ENCODE data around the gene SYNPO.
A peak's percentile ranks its signal among the peaks of the same experiment; 100 is the strongest.

SYNPO gene

DNA sequence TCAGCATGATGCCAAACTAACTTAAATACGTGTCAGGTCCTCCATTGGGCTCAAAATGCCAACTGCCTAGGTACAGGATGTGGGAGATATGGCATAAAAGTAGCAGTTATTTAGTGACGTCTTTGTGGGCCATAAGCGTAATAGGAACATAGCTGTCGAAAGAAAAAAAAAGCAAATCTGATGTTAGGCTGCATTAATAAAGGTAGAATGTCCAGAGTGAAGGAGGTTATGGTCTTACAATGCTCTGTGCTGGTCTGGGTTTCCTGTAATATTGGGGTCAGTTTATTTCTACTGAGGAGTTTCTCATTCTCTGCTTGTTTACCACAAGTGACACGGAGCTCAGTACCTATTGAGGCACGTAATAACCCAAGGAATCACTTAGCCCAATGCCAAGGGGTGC is 33.4 kb upstream of the SYNPO start:
- DNase-seq: no peak

DNA sequence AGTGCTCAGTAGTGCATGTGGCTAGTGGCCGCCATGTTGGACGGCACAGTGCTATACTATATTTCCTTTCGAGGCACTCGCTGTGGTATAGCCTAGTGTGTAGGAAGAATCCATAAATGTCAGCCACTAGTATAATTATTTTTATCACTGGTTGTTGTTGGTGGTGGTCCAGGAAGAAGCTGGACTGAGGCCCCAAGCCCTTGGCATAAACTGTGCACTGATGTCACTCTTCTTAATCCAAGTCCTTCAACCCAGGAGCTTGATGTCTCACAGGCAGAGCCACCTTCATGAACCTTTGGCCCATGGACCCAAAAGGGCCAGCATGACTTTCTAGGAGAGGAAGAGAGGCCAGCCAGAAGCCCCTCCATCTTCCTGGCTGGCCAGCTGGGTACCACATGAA is 32.5 kb upstream of the SYNPO start:
- no peak for DNase-seq

DNA sequence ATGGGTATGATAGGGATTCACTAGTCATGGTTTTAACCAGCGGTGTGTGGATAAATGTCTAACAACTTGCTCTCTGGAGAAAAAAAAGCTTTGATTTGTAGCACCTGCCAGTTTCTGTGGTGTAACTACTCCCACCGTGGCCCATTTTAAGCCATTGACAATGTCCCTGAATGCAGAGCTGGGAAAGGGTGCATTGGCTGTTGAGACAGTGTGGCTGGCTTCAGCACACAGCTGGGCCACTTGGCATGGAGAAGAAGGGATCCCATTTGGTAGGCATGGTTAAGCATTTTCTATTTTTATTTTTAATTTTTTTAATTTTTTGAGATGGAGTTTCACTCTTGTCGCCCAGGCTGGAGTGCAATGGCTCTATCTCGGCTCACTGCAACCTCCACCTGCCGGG is 31.5 kb upstream of the SYNPO start:
- DNase-seq: no peak

DNA sequence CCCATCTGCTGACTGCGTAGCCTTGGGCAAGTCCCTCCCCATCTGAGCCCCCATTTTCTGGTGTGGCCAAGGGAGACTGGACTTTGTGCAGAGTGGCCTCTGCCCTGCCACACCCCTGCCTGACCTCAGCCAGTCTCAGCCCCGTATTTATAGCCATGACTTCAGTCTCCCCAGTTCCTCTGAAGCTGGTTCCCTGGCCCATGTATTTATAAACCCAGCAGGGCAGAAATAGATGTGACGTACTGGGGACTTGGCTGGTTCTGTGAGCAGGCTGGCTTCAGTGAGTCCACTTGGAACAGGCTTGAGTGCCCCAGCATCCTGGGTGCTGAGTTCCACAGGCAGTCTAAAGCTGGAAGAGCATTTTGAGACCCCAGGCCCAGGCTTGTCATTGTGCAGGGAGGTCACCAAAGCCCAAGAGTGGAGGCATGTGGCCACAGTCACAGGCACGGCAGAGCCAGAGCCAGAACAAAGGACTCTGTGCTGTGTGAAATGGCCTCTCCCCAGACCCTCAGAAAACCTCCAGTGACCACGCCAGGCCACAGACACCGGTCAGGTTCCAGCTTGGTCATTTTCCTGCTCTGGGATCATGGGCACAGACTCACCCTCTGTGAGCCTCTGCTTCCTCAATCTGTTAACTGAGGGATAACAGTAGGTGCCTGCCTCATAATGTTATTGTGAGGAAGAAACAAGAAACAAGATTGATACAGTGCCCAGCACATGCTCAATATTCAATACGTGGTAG is 30.4 kb upstream of the SYNPO start:
- DNase-seq: no peak

GRCh38 chr5:150611026-150611425 is 29.4 kb upstream of the SYNPO start:
- DNase-seq: no peak

GRCh38 chr5:150612405-150612804 is 28.1 kb upstream of the SYNPO start:
- DNase-seq: no peak

DNA sequence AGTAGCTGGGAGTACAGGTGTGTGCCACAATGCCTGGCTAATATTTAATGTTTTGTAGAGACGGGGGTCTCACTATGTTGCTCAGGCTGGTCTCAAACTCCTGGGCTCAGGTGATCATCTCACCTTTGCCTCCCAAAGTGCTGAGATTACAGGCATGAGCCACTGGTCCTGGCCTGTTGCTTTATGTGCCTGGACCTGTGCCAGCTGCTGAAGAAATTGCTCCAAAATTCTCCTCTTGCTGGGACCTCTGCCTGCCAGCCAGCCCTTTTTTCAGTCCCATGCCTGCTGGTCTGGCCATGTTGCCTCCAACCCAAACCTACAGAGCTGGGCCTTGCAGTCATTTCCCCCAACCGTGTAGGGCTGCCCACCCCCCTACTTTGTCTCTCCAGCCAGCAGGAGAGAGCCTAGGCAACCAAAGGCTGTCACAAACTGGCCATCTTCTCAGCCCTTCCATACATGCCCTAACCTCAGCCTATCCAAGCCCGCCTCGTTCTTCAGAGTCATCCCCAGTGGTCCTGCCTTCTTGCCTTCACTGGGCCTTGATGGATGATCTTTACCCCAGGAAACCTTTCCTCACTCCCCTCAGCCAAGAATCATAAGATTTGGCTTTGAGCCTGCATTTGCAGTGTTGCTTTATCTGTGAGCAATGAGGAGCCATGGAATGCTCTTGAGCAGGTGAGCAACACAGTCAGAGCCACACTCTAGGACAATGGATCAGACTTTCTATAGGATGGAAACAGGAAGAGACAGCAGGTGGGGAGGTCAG is 27.4 kb upstream of the SYNPO start:
- no peak for DNase-seq

DNA sequence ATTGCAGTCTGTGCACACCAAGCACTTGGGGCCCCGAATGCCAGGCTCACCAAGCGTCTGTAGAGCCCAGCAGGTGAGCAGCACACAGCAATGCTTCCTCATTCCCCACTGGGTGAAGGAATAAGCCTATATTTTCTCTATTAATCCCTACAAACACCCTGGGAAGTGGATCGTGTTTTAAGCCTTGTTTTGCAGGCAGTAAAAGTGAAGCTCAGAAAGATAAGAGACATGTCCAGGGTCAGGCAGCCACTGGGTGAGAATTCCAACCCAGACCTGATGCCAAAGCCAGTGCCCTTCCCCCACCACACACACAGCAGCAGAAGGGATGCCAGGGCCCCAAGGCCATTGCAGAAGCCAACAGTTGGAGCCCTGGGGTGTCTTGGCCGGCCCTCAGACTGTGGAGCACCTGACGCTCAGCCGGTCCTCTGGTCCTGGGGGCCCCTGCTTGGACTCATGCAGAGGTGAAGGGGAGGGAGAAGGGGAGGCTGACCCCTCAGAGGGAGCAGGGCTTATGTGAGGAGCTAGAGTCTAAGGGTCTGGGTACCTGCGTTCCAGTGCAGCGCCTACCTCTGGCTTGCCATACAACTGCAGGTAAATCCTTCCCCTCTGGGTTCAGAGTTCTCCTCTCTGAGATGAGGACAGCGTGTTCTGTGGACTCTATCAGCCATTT is 26.3 kb upstream of the SYNPO start:
- no peak for DNase-seq

- DNase-seq: no peak
Measured at GRCh38 chr5:150614661-150615060, 25.8 kb upstream of the SYNPO start.

GRCh38 chr5:150615141-150615699 is 25.2 kb upstream of the SYNPO start:
- DNase-seq: peak; percentile 90

DNA sequence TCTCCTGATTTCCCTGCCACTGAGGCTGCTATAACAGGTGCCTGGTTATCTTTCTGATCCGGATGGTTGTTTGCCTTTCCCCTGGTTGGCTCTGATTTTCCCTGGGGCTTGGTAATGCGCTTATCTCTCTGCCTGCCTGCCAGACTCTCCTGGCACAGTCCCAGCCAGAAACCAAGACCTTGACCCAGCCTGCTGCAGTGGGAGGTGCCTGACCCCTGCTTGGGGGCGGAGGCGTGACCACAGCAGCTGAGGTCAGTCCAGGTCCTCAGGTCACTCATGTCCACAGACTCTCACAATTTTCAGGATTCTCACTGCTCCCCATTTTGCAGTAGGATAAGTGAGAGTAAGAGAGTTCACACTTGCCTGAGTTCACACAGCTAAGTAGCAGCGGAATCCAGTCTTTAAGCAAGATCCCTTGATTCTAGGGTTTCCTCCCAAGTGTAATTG is 24.4 kb upstream of the SYNPO start:
- DNase-seq: no peak

GRCh38 chr5:150616506-150616905 is 24.0 kb upstream of the SYNPO start:
- DNase-seq: no peak

GRCh38 chr5:150618163-150618562 is 22.3 kb upstream of the SYNPO start:
- DNase-seq: no peak

DNA sequence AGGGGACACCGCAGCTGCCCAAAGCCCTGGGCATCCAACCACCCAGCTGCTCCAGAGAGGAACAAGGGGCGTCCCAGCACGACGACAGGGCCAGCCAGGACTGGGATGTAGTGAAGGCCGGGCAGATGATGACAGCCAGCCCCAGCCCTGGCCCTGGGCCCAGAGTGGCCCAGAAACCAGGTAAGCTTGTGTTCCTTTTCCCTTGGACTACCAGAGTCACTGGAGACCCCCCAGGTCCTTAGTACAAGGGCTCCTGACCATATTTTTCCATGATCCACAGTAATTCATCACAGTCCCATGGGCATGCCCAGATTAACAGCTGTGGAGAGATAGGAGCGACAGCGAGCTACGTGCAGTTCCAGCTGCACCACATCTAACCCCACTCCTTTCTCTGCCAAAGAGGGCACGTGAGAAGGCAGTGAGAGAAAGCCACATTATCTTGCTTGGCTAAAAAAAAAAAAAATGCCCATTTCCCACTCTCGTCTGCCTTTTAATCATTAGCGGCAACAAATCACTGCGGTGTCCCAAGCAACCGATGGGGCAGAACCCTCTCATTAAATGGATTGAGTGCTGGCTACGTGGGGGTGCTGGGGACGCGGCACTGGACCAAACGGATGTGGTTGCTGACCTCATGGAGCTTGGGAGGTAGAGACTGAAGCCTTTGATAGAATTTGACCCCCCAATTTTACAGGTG is 21.7 kb upstream of the SYNPO start:
- no peak for DNase-seq

- peak; percentile 75 for DNase-seq
Measured at GRCh38 chr5:150619359-150620230, 20.9 kb upstream of the SYNPO start.

DNA sequence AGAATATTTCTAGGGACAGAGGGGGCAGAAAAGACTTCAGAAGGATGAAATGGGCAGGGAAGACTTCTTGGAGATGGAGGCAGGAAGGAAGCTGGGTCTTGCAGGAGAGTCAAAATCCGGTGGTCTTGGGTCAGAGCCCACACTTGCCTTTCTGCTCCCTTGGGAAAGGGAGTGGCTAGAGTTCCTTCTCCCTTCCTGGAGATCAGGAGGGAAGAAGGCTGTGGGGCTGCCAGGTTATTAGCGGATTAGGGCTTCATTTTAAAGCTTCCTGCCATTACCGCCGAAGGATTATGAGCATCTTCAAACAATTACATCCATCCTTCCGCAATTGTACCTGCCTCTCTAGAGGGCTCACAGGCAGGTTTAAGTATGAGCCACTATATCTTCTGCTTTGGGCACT is 19.2 kb upstream of the SYNPO start:
- DNase-seq: no peak

GRCh38 chr5:150622157-150622556 is 18.3 kb upstream of the SYNPO start:
- DNase-seq: no peak

DNA sequence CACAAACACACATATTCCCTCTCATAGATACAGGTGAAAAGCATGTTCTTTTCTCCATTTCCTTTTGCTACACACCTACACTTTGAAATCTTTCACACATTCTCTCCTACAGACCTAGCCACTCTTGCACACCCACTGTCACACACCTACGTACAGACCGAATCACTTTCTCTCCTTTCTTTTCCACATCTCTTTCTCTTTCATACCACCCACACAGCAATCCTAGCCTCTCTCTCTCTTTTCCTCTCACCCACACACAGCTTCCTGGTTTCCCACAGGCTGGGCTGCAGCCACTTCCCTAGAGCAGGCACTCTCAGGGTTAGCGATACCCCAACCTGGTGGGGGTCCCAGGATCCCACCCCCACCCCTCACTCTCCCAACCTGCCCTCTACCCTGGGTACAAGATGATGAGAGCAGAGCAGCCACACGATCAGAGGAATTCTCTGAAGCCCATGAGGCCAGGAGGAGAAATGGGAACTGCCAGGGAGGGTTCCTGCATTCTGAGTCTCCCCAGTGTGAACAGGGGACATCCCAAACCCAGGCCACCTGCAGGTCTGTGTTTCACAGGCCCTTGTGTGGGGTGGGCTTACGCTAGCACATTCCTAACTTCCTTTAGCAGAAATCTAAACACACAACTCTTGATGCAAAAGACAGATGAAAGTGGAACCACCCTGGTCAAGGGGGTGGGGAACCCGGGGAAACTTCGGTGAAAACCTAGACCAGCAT is 17.1 kb upstream of the SYNPO start:
- no peak for DNase-seq

DNA sequence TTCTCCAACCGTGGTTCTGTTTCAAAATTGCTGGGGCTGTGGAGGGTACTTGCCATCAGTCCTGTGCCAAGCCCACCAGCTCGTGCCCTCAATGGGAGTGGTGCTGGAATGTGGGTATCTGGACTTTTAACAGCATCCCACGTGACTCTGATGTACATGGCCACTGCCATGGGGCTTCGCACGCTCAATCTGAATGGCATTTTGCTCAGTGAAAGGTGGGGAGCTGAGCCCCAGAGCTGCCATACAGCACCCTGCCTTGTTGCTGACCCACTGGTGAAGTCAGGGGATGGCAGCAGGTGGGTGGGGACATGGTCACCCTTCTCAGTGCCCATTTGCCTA is 16.6 kb upstream of the SYNPO start:
- no peak for DNase-seq

DNA sequence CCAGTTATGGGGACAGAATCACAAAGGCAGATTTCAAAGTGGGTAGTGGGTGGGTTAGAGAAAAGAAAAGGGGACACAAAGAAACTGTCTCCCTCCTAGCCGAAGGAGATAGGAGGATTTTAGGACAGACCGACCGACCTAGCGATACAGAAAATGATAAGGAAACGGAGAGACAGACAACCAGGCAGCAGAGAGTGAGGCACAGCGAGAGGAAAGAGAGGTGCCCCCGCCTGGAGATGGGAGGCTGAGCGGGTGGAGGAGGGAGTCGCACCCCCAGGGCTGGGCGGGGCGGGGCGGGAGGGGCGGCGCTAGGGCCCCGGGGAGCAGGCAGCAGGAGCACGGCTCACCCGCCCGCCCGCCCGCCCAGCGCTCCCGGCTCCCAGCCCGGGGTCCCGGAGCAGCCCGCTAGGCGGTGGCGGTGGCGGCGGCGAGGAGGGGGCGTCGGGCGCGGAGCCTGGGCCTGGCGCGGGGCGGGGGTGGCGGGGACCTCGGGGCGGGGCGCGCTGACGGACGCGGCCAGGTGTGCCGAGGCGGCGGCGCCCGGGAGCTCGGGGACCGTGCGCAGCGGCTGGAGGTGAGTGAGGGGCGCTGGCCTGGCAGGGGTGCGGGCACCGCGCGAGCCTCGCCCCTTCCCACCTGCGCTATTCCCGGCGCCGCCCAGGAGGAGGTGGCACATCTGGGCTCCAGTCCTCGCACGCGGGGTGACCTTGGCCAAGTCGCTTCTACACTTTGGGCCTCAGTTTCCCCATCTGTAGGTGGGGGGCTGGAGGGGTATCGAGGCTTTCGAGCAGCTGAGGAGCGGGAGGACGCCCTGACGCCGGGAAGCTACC is 15.9 kb upstream of the SYNPO start:
- peak; percentile 81 for DNase-seq

Data from right hindlimb (tissue), 1 donor.